HepG2 (cell line): ENCODE measurements around the gene JPH3. TPM values are rescaled to one million over a fixed set of nuclear protein-coding genes. Genes with fewer than 3 reads are reported as not detected.

Experiments
- BATF2 ChIP-seq: sonication (generic); formaldehyde crosslinking; IDR thresholded peaks from 2 replicates; pipeline ENCODE4 v1.8.0; 2022; ENCODE audit warnings: mild to moderate bottlenecking, missing genetic modification reagents, moderate library complexity
- CHD2 ChIP-seq: IDR thresholded peaks from 2 replicates; pipeline ENCODE4 v1.6.1; 2011; ENCODE audit warnings: low read depth, low read length, improper control_type of control experiment
- DNMT3B ChIP-seq: conservative IDR thresholded peaks from 2 replicates; pipeline ENCODE4 v1.6.1; 2016; ENCODE audit warnings: missing biosample characterization, control low read depth
- FOXK1 ChIP-seq: sonication (generic); formaldehyde crosslinking; IDR thresholded peaks from 2 replicates; pipeline ENCODE4 v1.4.0; 2020; ENCODE audit warnings: low read depth, missing genetic modification reagents, borderline replicate concordance
- GTF3A ChIP-seq: sonication (generic); formaldehyde crosslinking; conservative IDR thresholded peaks from 2 replicates; pipeline ENCODE4 v1.4.0; 2020; ENCODE audit warnings: mild to moderate bottlenecking, missing genetic modification reagents
- HOXA5 ChIP-seq: sonication (generic); formaldehyde crosslinking; IDR thresholded peaks from 2 replicates; pipeline ENCODE4 v1.4.0; 2020; ENCODE audit warnings: missing genetic modification reagents
- KMT2B ChIP-seq: IDR thresholded peaks from 2 replicates; pipeline ENCODE4 v1.6.1; 2016; ENCODE audit warnings: missing genetic modification reagents, missing compliant biosample characterization
- MAX ChIP-seq: IDR thresholded peaks from 2 replicates; pipeline ENCODE4 v1.6.1; 2012; ENCODE audit warnings: inconsistent platforms
- MLXIP ChIP-seq: sonication (generic); formaldehyde crosslinking; IDR thresholded peaks from 2 replicates; pipeline ENCODE4 v1.9.0; 2021; ENCODE audit warnings: missing genetic modification reagents, borderline replicate concordance
- MXD4 ChIP-seq: IDR thresholded peaks from 2 replicates; pipeline ENCODE4 v1.6.1; 2016; ENCODE audit warnings: mild to moderate bottlenecking, missing biosample characterization, missing genetic modification reagents
- PHF5A ChIP-seq: IDR thresholded peaks from one replicate; pipeline ENCODE4 v1.6.1; 2018; ENCODE audit warnings: low read depth, missing genetic modification reagents; ENCODE audit not compliant: unreplicated experiment
- REL ChIP-seq: sonication (generic); formaldehyde crosslinking; conservative IDR thresholded peaks from 2 replicates; pipeline ENCODE4 v1.8.0; 2022; ENCODE audit warnings: mild to moderate bottlenecking, missing genetic modification reagents, moderate library complexity
- SATB2 ChIP-seq: sonication (generic); formaldehyde crosslinking; IDR thresholded peaks from 2 replicates; pipeline ENCODE4 v1.5.0; 2020; ENCODE audit warnings: missing genetic modification reagents
- THAP11 ChIP-seq: IDR thresholded peaks from 2 replicates; pipeline ENCODE4 v1.6.1; 2016; ENCODE audit warnings: missing biosample characterization, missing genetic modification reagents
- TOPORS ChIP-seq: sonication (generic); formaldehyde crosslinking; IDR thresholded peaks from 2 replicates; pipeline ENCODE4 v1.8.0; 2023; ENCODE audit warnings: mild to moderate bottlenecking, missing genetic modification reagents
- ZFY ChIP-seq: sonication (generic); formaldehyde crosslinking; IDR thresholded peaks from 2 replicates; pipeline ENCODE4 v1.4.0; 2020; ENCODE audit warnings: missing genetic modification reagents
- ZNF746 ChIP-seq: sonication (generic); formaldehyde crosslinking; IDR thresholded peaks from 2 replicates; pipeline ENCODE4 v1.8.0; 2022; ENCODE audit warnings: mild to moderate bottlenecking, missing genetic modification reagents
- ZNF766 ChIP-seq: sonication (generic); formaldehyde crosslinking; IDR thresholded peaks from 2 replicates; pipeline ENCODE4 v1.5.0; 2020; ENCODE audit warnings: missing genetic modification reagents, borderline replicate concordance
- ZSCAN20 ChIP-seq: sonication (generic); formaldehyde crosslinking; IDR thresholded peaks from 2 replicates; pipeline ENCODE4 v1.4.0; 2020; ENCODE audit warnings: missing genetic modification reagents, mild to moderate bottlenecking, borderline replicate concordance
- polyA plus RNA-seq, 8 experiments: library from polyadenylated mRNA; depleted of rRNA in 3 of 8; stranded (reverse) in 7 of 8; unstranded in 1 of 8; fragments of >200 nt; fragmentation: Illumina TruSeq in 4 of 8; extraction: Trizol in 4 of 8; gene quantifications; 2 replicates each; pipeline versions ENCODE4 v1.2.1 to v1.2.3, GENCODE V29; 2011 to 2016; ENCODE audit warnings: low read depth in 4 of 8, missing spikeins in 1 of 8, mixed read lengths in 1 of 8; ENCODE audit not compliant: insufficient read depth in 1 of 8
- total RNA-seq, 5 experiments: library from RNA; depleted of rRNA; stranded (reverse); fragments of >200 nt; fragmentation: Illumina TruSeq; extraction: Trizol; gene quantifications; 2 replicates each; pipeline ENCODE4 v1.2.3, GENCODE V29; 2016; ENCODE audit warnings: low read depth in 1 of 5
- TF ChIP-seq, protein P1 (sequence below): sonication (generic); formaldehyde crosslinking; IDR thresholded peaks from 2 replicates; pipeline ENCODE4 v1.4.0; 2020; ENCODE audit warnings: missing genetic modification reagents
- TF ChIP-seq, protein P2 (sequence below): sonication (generic); formaldehyde crosslinking; IDR thresholded peaks from 2 replicates; pipeline ENCODE4 v1.8.0; 2022; ENCODE audit warnings: missing genetic modification reagents, mild to moderate bottlenecking, moderate library complexity, borderline replicate concordance
- TF ChIP-seq, protein P3 (sequence below): IDR thresholded peaks from 2 replicates; pipeline ENCODE4 v1.6.1; 2016

The JPH3 gene
- total and polyA plus RNA-seq, 2 of the 13 experiments (the other 11 are each of a cell fraction or from before 2014, with no cell fraction given), result not detected

DNA sequence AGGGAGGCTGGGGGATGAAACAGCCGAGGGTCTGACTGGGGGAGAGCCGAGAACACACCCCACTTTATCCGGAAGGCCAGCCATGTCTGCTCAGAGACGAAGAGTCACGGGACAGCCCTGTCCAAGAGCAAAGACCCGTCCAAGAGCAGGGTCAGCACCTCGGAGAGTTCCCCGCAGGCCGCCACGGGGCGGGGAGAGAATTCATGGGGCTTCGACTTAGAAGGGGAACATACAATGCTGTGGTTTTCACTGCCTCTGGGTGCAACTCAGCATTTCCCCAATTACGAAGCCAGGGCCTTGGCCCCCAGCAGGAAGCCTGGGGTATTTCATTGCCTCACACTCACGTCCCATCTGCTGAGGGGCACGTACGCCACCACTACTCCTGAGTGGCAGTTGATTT, 59.3 kb downstream of the JPH3 start (continued):
- no peak for TF ChIP-seq GTF3A
- TF ChIP-seq FOXK1 (CRISPR knock-in tag), result peak; percentile 55; the same call in 1 of the 2 replicates
- TF ChIP-seq, protein P1, sequence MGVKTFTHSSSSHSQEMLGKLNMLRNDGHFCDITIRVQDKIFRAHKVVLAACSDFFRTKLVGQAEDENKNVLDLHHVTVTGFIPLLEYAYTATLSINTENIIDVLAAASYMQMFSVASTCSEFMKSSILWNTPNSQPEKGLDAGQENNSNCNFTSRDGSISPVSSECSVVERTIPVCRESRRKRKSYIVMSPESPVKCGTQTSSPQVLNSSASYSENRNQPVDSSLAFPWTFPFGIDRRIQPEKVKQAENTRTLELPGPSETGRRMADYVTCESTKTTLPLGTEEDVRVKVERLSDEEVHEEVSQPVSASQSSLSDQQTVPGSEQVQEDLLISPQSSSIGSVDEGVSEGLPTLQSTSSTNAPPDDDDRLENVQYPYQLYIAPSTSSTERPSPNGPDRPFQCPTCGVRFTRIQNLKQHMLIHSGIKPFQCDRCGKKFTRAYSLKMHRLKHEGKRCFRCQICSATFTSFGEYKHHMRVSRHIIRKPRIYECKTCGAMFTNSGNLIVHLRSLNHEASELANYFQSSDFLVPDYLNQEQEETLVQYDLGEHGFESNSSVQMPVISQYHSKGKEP (CRISPR knock-in tag), result peak; percentile 90; the same call in 1 of the 2 replicates
- TF ChIP-seq ZFY (CRISPR knock-in tag), result peak; percentile 28; the same call in 1 of the 2 replicates
- TF ChIP-seq ZNF746, result peak; percentile 28; the same call in 1 of the 2 replicates
- peak; percentile 89 for TF ChIP-seq HOXA5
- peak; percentile 55; the same call in 1 of the 2 replicates for TF ChIP-seq ZSCAN20 (CRISPR knock-in tag)
- TF ChIP-seq DNMT3B (CRISPR knock-in tag), result peak; percentile 82; the same call in 1 of the 2 replicates
- no peak for TF ChIP-seq MAX
- no peak for TF ChIP-seq PHF5A (CRISPR knock-in tag)
- 0 out of 2 replicates have a peak, but pooled peaks have one; percentile 33 for TF ChIP-seq TOPORS (CRISPR knock-in tag)
- TF ChIP-seq, protein P2, sequence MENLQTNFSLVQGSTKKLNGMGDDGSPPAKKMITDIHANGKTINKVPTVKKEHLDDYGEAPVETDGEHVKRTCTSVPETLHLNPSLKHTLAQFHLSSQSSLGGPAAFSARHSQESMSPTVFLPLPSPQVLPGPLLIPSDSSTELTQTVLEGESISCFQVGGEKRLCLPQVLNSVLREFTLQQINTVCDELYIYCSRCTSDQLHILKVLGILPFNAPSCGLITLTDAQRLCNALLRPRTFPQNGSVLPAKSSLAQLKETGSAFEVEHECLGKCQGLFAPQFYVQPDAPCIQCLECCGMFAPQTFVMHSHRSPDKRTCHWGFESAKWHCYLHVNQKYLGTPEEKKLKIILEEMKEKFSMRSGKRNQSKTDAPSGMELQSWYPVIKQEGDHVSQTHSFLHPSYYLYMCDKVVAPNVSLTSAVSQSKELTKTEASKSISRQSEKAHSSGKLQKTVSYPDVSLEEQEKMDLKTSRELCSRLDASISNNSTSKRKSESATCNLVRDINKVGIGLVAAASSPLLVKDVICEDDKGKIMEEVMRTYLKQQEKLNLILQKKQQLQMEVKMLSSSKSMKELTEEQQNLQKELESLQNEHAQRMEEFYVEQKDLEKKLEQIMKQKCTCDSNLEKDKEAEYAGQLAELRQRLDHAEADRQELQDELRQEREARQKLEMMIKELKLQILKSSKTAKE (CRISPR knock-in tag), result 0 out of 2 replicates have a peak, but pooled peaks have one; percentile 27
- TF ChIP-seq ZNF766 (CRISPR knock-in tag), result peak; percentile 71; the same call in 1 of the 2 replicates
- peak; percentile 90; the same call in 1 of the 2 replicates for TF ChIP-seq SATB2 (CRISPR knock-in tag)
- TF ChIP-seq, protein P3, sequence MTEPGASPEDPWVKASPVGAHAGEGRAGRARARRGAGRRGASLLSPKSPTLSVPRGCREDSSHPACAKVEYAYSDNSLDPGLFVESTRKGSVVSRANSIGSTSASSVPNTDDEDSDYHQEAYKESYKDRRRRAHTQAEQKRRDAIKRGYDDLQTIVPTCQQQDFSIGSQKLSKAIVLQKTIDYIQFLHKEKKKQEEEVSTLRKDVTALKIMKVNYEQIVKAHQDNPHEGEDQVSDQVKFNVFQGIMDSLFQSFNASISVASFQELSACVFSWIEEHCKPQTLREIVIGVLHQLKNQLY, result 0 out of 2 replicates have a peak, but pooled peaks have one; percentile 28
- peak; percentile 60; the same call in 1 of the 2 replicates for TF ChIP-seq REL (CRISPR knock-in tag)
- TF ChIP-seq THAP11 (CRISPR knock-in tag), result peak; percentile 50
- TF ChIP-seq MLXIP (CRISPR knock-in tag), result peak; percentile 73; the same call in 1 of the 2 replicates
- peak; percentile 54; the same call in 1 of the 2 replicates for TF ChIP-seq KMT2B (CRISPR knock-in tag)
- no peak for TF ChIP-seq CHD2
- TF ChIP-seq MXD4 (CRISPR knock-in tag), result peak; percentile 48; the same call in 1 of the 2 replicates
- no peak for TF ChIP-seq BATF2 (CRISPR knock-in tag)
